HepG2 (cell line): ENCODE data around the gene HDAC4. TPM values are rescaled to one million over a fixed set of nuclear protein-coding genes. Genes with fewer than 3 reads are reported as not detected.

Experiments
- HMGXB4 ChIP-seq, 2 experiments: sonication (generic) in 1 of 2; formaldehyde crosslinking in 1 of 2; IDR thresholded peaks; 2 replicates each; pipeline versions ENCODE4 v1.4.0 to v1.6.1; 2018 to 2020; ENCODE audit warnings: missing genetic modification reagents in 2 of 2, borderline replicate concordance in 1 of 2, low read depth in 1 of 2, mild to moderate bottlenecking in 1 of 2, missing biosample characterization in 1 of 2
- HNRNPH1 ChIP-seq: fragments of 200-400 bp; formaldehyde crosslinking; optimal IDR thresholded peaks from 2 replicates; pipeline ENCODE3; 2017; ENCODE audit warnings: mild to moderate bottlenecking, low read depth, low read length
- HOXA7 ChIP-seq: sonication (generic); formaldehyde crosslinking; IDR thresholded peaks from 2 replicates; pipeline ENCODE4 v1.8.1; 2022; ENCODE audit warnings: mild to moderate bottlenecking, missing genetic modification reagents, moderate library complexity
- KAT8 ChIP-seq: IDR thresholded peaks from 2 replicates; pipeline ENCODE4 v1.6.1; 2016; ENCODE audit warnings: missing genetic modification reagents, missing compliant biosample characterization
- MXD3 ChIP-seq: IDR thresholded peaks from 2 replicates; pipeline ENCODE4 v1.6.1; 2016; ENCODE audit warnings: mild to moderate bottlenecking, missing biosample characterization, missing genetic modification reagents
- RBM39 ChIP-seq: fragments of 200-400 bp; formaldehyde crosslinking; IDR thresholded peaks from one replicate; pipeline ENCODE4 v1.6.1; 2018; ENCODE audit warnings: antibody characterized with exemption, mild to moderate bottlenecking, low read depth, low read length; ENCODE audit not compliant: poor library complexity, severe bottlenecking
- SALL2 ChIP-seq: sonication (generic); formaldehyde crosslinking; IDR thresholded peaks from 2 replicates; pipeline ENCODE4 v1.8.1; 2023; ENCODE audit warnings: mild to moderate bottlenecking, missing genetic modification reagents, inconsistent platforms
- TGIF2 ChIP-seq: IDR thresholded peaks from 2 replicates; pipeline ENCODE4 v1.6.1; 2016; ENCODE audit warnings: control low read depth, missing compliant biosample characterization
- ZBTB8A ChIP-seq: sonication (generic); formaldehyde crosslinking; IDR thresholded peaks from 2 replicates; pipeline ENCODE4 v1.4.0; 2020; ENCODE audit warnings: mild to moderate bottlenecking, low read depth, missing genetic modification reagents, borderline replicate concordance
- ZNF276 ChIP-seq: sonication (generic); formaldehyde crosslinking; IDR thresholded peaks from 2 replicates; pipeline ENCODE4 v1.4.0; 2020; ENCODE audit warnings: mild to moderate bottlenecking, low read depth, missing genetic modification reagents
- ZNF451 ChIP-seq: sonication (generic); formaldehyde crosslinking; IDR thresholded peaks from 2 replicates; pipeline ENCODE4 v1.5.0; 2020; ENCODE audit warnings: mild to moderate bottlenecking, missing genetic modification reagents
- ZNF563 ChIP-seq: sonication (generic); formaldehyde crosslinking; IDR thresholded peaks from 2 replicates; pipeline ENCODE4 v1.8.0; 2022; ENCODE audit warnings: mild to moderate bottlenecking, moderate library complexity, missing genetic modification reagents
- polyA plus RNA-seq, 8 experiments: library from polyadenylated mRNA; depleted of rRNA in 3 of 8; stranded (reverse) in 7 of 8; unstranded in 1 of 8; fragments of >200 nt; fragmentation: Illumina TruSeq in 4 of 8; extraction: Trizol in 4 of 8; gene quantifications; 2 replicates each; pipeline versions ENCODE4 v1.2.1 to v1.2.3, GENCODE V29; 2011 to 2016; ENCODE audit warnings: low read depth in 4 of 8, missing spikeins in 1 of 8, mixed read lengths in 1 of 8; ENCODE audit not compliant: insufficient read depth in 1 of 8
- total RNA-seq, 5 experiments: library from RNA; depleted of rRNA; stranded (reverse); fragments of >200 nt; fragmentation: Illumina TruSeq; extraction: Trizol; gene quantifications; 2 replicates each; pipeline ENCODE4 v1.2.3, GENCODE V29; 2016; ENCODE audit warnings: low read depth in 1 of 5
- TF ChIP-seq, protein P1 (sequence below): sonication (generic); formaldehyde crosslinking; IDR thresholded peaks from 2 replicates; pipeline ENCODE4 v1.4.0; 2020; ENCODE audit warnings: missing genetic modification reagents, borderline replicate concordance
- TF ChIP-seq, protein P2 (sequence below): sonication (generic); formaldehyde crosslinking; IDR thresholded peaks from 2 replicates; pipeline ENCODE4 v1.4.0; 2020; ENCODE audit warnings: missing genetic modification reagents, borderline replicate concordance

The HDAC4 gene
- total and polyA plus RNA-seq, 2 of the 13 experiments (the other 11 are each of a cell fraction or from before 2014, with no cell fraction given) = 10.1 to 11.5 TPM

DNA sequence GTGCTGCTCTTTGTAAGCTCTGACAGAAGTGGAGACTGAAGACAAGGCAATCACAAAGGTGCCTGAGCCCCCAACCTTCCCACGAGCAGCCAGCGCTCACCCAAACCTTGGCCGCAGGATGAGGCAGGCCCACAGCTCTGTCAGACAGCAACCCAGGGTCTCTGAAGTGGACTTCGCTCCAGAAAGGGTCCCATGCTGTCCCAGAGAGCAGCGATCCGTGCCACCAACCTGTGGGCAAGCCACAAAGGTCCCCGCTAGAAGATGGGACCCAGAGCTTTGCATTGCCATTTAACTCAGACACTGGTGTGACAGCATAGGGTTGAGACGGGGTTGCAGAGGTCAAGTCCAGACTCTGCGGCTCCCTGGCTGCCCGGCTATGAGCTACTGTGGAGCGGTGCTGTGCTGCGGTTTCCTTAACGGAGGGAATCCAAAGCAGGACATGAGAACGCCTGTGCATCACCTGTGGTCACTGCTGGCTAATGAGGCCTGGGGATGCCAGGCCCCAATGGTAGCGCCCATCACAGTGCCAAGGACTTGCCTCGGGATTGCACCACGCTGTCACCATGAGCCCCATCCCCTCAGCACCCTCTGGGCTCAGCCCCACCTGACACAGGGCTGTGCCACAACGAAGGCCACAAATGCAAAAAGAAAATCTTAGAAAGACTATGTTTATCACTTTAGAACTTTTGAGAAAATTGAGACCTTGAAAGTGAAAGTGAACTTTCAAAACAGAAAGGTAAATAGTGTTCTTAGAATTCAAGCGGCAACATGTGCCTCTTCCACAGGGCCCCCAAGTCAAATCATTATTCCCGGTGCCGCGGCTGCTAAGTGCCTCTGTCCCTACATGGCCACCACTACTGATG lies 103.4 kb downstream of the HDAC4 start (continued):
- no peak for TF ChIP-seq ZNF276 (CRISPR knock-in tag)
- no peak for TF ChIP-seq RBM39
- TF ChIP-seq HOXA7 (CRISPR knock-in tag) = no peak
- TF ChIP-seq, protein P1, sequence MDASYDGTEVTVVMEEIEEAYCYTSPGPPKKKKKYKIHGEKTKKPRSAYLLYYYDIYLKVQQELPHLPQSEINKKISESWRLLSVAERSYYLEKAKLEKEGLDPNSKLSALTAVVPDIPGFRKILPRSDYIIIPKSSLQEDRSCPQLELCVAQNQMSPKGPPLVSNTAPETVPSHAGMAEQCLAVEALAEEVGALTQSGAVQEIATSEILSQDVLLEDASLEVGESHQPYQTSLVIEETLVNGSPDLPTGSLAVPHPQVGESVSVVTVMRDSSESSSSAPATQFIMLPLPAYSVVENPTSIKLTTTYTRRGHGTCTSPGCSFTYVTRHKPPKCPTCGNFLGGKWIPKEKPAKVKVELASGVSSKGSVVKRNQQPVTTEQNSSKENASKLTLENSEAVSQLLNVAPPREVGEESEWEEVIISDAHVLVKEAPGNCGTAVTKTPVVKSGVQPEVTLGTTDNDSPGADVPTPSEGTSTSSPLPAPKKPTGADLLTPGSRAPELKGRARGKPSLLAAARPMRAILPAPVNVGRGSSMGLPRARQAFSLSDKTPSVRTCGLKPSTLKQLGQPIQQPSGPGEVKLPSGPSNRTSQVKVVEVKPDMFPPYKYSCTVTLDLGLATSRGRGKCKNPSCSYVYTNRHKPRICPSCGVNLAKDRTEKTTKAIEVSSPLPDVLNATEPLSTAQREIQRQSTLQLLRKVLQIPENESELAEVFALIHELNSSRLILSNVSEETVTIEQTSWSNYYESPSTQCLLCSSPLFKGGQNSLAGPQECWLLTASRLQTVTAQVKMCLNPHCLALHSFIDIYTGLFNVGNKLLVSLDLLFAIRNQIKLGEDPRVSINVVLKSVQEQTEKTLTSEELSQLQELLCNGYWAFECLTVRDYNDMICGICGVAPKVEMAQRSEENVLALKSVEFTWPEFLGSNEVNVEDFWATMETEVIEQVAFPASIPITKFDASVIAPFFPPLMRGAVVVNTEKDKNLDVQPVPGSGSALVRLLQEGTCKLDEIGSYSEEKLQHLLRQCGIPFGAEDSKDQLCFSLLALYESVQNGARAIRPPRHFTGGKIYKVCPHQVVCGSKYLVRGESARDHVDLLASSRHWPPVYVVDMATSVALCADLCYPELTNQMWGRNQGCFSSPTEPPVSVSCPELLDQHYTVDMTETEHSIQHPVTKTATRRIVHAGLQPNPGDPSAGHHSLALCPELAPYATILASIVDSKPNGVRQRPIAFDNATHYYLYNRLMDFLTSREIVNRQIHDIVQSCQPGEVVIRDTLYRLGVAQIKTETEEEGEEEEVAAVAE (CRISPR knock-in tag) = no peak
- TF ChIP-seq MXD3 = no peak
- no peak for TF ChIP-seq KAT8 (CRISPR knock-in tag)
- TF ChIP-seq HMGXB4 (CRISPR knock-in tag; IDR thresholded peaks at IDR 0.05; ENCODE audit: borderline replicate concordance in 1 of 2, low read depth in 1 of 2) = no peak
- TF ChIP-seq ZBTB8A (CRISPR knock-in tag) = no peak
- TF ChIP-seq, protein P2, sequence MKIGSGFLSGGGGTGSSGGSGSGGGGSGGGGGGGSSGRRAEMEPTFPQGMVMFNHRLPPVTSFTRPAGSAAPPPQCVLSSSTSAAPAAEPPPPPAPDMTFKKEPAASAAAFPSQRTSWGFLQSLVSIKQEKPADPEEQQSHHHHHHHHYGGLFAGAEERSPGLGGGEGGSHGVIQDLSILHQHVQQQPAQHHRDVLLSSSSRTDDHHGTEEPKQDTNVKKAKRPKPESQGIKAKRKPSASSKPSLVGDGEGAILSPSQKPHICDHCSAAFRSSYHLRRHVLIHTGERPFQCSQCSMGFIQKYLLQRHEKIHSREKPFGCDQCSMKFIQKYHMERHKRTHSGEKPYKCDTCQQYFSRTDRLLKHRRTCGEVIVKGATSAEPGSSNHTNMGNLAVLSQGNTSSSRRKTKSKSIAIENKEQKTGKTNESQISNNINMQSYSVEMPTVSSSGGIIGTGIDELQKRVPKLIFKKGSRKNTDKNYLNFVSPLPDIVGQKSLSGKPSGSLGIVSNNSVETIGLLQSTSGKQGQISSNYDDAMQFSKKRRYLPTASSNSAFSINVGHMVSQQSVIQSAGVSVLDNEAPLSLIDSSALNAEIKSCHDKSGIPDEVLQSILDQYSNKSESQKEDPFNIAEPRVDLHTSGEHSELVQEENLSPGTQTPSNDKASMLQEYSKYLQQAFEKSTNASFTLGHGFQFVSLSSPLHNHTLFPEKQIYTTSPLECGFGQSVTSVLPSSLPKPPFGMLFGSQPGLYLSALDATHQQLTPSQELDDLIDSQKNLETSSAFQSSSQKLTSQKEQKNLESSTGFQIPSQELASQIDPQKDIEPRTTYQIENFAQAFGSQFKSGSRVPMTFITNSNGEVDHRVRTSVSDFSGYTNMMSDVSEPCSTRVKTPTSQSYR (CRISPR knock-in tag) = no peak
- TF ChIP-seq ZNF563 (CRISPR knock-in tag) = no peak
- TF ChIP-seq ZNF451 = no peak
- no peak for TF ChIP-seq SALL2 (CRISPR knock-in tag)
- no peak for TF ChIP-seq HNRNPH1
- peak; percentile 78; the same call in 1 of the 2 replicates for TF ChIP-seq TGIF2 (CRISPR knock-in tag)
